Right lobe of liver (tissue), 4 donors: ENCODE measurements around the gene CTIF.

Source experiments
- POLR2A ChIP-seq: fragments of 450-650 bp; IDR thresholded peaks from one replicate; pipeline ENCODE4 v1.6.1; 2017; ENCODE audit warnings: antibody characterized with exemption, mild to moderate bottlenecking
- TF ChIP-seq, protein P1 (sequence below), 4 donors: fragments of 200-600 bp in 3 of 4; fragments of 450-650 bp in 1 of 4; IDR thresholded peaks; one replicate each; pipeline versions ENCODE4 v1.5.1 to v1.8.0; 2016 to 2022; ENCODE audit warnings: antibody characterized with exemption in 4 of 4, mild to moderate bottlenecking in 2 of 4
- donor health status: DM: no; HTN: no; CAD: no.
- donor health status: DM: no; HTN: no; CAD: no.
- donor health status: DM: no; HTN: yes; CAD: no.

- TF ChIP-seq, protein P1, sequence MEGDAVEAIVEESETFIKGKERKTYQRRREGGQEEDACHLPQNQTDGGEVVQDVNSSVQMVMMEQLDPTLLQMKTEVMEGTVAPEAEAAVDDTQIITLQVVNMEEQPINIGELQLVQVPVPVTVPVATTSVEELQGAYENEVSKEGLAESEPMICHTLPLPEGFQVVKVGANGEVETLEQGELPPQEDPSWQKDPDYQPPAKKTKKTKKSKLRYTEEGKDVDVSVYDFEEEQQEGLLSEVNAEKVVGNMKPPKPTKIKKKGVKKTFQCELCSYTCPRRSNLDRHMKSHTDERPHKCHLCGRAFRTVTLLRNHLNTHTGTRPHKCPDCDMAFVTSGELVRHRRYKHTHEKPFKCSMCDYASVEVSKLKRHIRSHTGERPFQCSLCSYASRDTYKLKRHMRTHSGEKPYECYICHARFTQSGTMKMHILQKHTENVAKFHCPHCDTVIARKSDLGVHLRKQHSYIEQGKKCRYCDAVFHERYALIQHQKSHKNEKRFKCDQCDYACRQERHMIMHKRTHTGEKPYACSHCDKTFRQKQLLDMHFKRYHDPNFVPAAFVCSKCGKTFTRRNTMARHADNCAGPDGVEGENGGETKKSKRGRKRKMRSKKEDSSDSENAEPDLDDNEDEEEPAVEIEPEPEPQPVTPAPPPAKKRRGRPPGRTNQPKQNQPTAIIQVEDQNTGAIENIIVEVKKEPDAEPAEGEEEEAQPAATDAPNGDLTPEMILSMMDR (IDR thresholded peaks at IDR 0.05): no peak
- TF ChIP-seq POLR2A: no peak
Observed at GRCh38 chr18:48774941-48775340, 236.1 kb downstream of the CTIF start.
